Retina (tissue), 1 donor: ENCODE data around the gene PPP6R1.
"Not testable (repeated sequence)": the region's sequence is repeated elsewhere in the genome, so short reads cannot be mapped to it uniquely, and the experiment has no call there.

Experiments
- DNase-seq: peaks from one replicate; pipeline ENCODE4 v3.0.0-alpha.2; 2016

PPP6R1 gene

DNA sequence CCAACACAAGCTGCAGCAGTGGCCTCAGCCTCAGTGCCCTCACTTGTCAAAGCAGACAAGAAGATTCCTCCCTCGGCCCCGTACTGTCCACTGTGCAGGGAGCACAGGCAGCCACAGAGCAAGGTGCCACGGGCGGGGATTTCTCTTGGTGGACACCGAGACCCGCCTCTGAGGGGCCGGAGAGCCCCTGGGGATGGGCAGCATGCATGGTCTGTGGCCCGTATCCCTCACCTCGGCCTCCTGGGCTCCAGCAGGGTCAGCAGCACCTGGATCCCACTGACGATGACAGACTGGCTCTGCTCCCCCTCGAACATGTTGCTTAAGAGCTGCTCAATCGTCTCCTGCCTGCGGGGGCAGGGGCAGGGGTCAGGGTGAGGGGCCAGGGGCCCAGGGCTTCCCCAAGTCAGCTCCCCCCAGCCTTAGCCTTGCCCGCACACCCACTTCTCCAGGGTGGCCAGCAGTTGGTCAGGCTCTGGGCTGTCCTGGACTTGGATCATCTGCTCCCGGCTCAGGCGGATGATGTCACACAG is 16.8 kb downstream of the PPP6R1 start:
- no peak for DNase-seq

DNA sequence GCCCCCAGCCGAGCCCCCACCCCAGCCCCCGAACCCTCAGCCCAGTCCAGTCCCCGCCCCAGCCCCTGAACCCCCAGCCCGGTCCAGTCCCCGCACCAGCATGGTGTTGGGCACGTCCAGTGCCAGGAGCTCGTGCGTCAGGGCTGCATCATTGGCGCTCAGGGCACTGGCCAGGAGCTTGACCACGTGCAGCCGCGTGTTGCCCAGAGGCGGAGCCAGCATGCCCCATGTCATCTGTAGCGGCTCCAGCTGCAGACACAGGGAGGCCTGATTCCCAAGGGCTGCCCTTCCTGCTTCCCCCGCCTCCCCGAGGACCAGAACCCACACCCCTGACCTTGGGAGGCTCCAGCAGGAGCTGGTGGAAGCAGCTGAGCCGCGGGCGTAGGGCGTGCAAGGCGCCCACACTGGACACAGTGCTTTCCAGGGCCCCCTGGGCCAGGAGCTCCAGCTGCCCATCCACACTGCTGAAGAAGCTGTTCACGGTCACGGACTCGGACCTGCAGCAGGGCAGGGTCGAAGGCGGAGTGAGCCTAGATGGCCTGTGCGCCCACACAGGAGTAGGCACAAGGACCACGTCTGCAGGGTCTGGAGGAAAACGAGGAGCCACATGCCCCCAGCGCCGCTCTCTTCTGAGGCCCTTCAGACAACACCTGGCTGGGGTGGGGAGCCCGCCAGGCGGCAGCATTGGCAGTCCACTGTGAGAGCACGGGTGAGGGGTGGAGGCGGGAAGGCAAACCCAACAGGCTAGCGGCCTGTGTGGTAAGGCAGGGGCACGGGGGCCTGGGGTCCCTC is 17.5 kb downstream of the PPP6R1 start:
- DNase-seq: no peak

DNA sequence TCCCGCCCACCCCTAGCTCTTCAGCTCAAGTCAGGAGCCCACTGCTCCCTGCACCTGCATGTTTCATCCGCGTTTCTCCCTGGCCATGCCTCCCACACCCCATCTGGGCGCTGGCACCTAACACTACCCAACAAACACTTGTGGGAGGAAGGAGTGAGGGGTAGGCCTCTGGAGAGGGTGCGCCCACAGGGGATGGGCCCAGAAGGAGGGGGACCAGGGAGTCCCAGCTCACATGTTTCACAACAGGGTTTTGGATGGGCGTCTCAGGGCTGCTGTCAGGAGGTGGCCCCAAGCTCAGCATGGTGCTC is 18.1 kb downstream of the PPP6R1 start:
- DNase-seq: no peak

DNA sequence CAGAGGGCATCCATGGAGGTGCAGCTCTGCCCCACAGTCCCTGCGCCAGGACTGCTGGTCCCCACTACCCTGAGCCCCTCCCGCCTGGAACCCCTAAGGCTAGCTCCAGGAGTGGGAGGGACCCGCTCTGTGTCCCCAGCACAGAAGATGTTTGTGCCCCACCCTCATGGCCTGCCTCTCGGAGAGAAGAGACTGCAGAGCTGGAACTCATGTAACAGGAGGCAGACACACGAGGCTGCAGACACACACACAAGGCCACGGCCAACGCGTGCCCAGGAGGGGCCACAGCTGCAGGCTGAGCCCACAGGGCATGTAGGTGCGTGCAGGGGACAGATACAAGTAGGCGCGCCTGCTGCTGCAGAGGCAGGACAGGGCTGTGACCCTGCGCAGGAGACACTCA is 19.8 kb downstream of the PPP6R1 start:
- DNase-seq: no peak

- no peak for DNase-seq
Observed at GRCh38 chr19:55238030-55238429, 20.8 kb downstream of the PPP6R1 start.

- no peak for DNase-seq
Observed at GRCh38 chr19:55232986-55233385, 25.8 kb downstream of the PPP6R1 start.

DNA sequence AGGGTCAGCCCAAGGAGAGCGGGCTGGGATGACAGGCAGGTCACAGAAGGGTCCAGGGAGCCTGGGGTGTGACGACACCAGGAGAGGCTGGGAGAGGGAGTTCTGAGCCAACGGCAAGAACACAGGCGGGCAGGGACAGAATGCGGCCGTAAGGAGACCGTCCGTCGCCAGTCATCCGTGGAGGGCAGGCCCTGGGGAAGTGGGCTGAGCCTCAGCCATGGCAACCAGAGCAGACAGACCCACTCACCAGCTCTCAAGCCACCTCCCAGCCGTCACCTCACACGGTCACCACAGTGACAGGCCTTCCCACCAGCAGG is 26.6 kb downstream of the PPP6R1 start:
- peak; percentile 17 for DNase-seq

DNA sequence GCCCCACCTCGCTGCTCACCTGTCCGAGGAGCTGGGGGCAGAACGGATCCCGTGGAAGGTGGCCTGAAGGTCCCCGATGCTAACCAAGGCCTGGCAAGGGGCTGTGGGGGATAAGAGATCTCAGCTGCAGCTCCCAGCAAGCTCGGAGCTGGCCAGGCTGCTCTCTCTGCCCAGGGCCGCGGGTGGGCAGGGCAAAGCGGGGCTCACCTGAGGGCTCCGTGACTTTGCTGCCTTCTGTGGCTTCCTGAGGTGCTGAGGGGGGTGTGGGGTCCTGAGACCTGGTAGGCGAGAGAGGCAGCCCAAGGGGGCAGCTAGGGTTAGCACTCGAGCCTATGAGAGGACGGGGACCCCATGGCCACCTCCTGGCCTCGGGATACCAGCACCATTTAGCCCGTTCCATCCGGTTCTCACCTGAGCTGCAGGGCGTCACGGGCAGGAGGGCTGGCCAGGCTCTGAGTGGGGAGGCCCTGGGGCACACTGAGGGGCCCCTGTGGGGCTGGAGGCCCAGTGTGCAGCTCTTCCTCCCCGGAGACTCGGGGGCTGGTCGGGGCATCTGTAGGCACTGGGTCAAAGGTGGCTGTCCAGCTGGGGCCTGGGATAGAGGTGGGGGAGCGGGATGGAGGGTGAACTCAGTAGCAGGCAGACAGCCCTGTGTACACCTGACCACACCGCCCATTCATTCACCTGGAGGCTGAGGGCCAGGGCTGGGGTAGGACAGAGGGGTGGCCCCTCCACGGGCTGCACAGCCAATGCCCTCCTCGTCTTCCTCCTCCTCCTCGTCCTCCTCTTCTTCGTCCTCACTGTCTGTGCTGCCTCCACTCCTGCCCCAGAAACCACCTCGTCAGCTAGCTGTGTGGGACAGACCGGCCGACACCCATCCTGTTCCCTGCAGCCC is 27.2 kb downstream of the PPP6R1 start:
- no peak for DNase-seq

DNA sequence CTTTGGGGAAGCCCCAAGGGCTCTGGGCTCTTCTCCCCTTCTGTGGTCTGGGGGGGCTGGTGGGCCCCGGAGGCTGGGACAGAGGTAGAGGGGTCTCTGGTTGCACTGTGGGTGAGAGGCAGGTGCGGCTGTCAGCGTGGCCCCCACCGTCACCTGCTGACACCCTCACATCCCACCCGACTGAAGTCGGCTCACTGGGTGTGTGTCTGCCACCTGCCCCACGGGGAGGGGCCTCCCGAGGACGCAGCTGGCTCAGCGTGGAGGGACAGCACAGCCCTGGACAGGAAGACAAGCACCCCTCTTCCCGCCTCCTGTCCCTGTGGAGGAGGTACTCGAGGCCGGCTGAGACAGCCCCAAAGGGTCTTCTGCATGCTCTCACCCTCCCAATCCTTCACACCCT is 28.0 kb downstream of the PPP6R1 start:
- no peak for DNase-seq

GRCh38 chr19:55230329-55230728 is 28.5 kb downstream of the PPP6R1 start:
- DNase-seq: no peak

DNA sequence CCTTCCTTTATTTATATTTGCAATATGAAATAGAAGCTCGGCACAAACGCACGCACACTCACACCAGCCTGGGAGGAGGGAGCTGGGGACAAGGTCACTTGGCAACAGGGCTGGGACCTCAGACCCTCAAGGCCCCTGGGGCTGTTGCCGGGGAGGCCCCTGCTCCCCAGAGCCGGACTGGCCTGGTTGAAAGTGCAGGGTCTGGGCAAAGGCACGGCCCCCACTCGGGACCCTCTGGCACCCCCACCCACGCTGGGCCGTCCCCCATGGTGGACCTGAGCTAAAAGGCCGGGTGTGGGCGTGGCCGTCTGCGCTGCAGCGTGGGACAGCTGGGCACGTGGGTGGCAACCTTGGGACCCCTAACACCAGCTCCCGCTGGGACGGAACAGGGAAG is 29.0 kb downstream of the PPP6R1 start:
- DNase-seq: no peak

DNA sequence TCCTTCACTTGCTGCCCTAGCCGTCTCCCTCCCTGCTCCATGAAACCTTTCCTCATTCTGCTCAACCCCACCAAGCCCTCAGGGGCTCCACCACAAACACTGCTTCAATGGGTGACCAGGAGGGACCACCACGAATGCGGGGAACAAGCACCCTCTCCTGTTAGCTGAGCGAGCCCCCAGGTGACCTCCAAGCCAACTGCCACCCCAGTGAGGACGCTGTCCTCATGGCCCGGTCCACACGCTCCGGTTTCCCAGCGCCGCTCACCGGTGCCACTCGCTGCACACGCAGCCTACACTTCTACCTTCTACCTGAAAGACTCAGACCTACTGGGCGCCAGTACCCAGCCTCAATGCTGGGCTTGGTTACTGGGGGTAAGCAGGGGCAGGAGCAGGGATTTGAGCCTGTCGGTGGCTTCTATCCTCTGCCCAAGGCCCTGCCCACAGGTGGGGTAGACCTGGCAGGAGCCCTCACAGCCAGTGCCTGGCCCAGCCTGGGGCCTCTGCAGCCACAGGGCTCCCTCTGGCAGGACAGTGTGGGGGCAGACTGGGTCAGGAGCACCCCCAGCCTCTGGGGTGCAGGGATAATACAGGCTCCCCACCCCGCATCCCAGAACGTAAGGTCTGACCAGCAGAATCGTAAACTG is 29.6 kb downstream of the PPP6R1 start:
- DNase-seq: no peak

GRCh38 chr19:55228403-55229031 is 30.3 kb downstream of the PPP6R1 start, which contains the start of gene TMEM86B:
Gene TMEM86B, minus strand, starts transcription at chr19:55228763. Its CDS starts 22 bp downstream, at chr19:55228741.
- no peak for DNase-seq

- no peak for DNase-seq
Observed at GRCh38 chr19:55228015-55228391, 30.8 kb downstream of the PPP6R1 start.

GRCh38 chr19:55227241-55228014 is 31.4 kb downstream of the PPP6R1 start:
- no peak for DNase-seq

GRCh38 chr19:55226788-55227187 is 32.0 kb downstream of the PPP6R1 start:
- DNase-seq: no peak

GRCh38 chr19:55226273-55226672 is 32.5 kb downstream of the PPP6R1 start:
- DNase-seq: no peak

- DNase-seq: no peak
Observed at GRCh38 chr19:55225415-55225958, 33.3 kb downstream of the PPP6R1 start.

GRCh38 chr19:55224679-55225414 is 34.0 kb downstream of the PPP6R1 start:
- DNase-seq: not testable (repeated sequence)

DNA sequence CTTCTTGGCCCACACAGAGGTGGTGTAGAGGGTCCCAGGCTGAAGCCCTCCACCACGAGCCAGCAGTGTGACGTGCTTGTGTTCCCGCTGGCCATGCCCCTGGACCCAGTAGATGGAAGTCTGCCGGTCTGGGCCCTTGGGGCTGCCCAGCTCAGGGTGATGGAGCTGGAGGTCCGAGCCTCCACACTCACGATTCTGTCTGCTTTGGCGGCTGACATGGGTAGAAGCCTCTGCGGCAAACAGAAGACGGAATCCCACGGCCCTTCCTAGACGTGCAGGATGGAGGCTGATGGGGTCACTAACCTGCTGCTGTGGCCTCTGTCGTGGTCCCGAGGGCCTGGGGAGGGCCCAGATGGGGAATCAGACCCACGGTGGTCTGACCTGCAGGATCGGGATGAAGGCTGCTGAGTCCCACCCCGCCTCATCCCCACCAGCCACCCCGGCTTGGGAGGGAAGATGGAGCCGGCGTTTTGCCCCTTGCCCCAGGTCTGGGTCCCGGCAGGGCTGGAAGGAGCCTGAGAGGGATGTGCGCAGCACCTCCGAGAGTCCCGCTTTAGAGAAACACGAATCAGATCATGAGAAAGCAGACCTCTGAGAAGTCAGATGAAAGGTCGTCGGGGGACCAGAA is 34.7 kb downstream of the PPP6R1 start:
- DNase-seq: no peak
